GM12878 (cell line): ENCODE measurements around the gene SMIM7. TPM values are rescaled to one million over a fixed set of nuclear protein-coding genes. Genes with fewer than 3 reads are reported as not detected.

Experiments
- ATAC-seq: fragments of 200-7000 bp; cut with Tn5 transposase; 3 replicates; pipeline ENCODE4 v1.9.1; 2020; ENCODE audit warnings: mild to moderate bottlenecking, moderate library complexity
- BruUV-seq: library from RNA; stranded (reverse); fragments of 400-500 nt; replicated peaks from 2 replicates; lab custom pipeline; 2021; lab: Mats Ljungman, UMichigan
- CTCF ChIA-PET: fragments of 300-600 bp; sonication (Branson Sonifier 250); formaldehyde crosslinking; extraction: SDS; loops from one replicate; lab custom pipeline; 2021; ENCODE audit warnings: inconsistent platforms; lab: Yijun Ruan, JAX
- POLR2A ChIA-PET: fragments of 350-600 bp; formaldehyde crosslinking; extraction: SDS; loops from one replicate; lab custom pipeline; 2021; ENCODE audit warnings: inconsistent platforms; lab: Charles Lee
- RAD21 ChIA-PET: fragments of 300-600 bp; sonication (Branson Sonifier 250); formaldehyde crosslinking; loops from one replicate; lab custom pipeline; 2023; ENCODE audit warnings: antibody characterized with exemption; ENCODE audit not compliant: unreplicated experiment; lab: Charles Lee
- SMC1A ChIA-PET: fragments of 300-600 bp; sonication (Branson Sonifier 250); formaldehyde crosslinking; loops from one replicate; lab custom pipeline; 2023; ENCODE audit not compliant: unreplicated experiment, uncharacterized antibody; lab: Charles Lee
- DNase-seq: peaks from one replicate; pipeline ENCODE4 v3.0.0-alpha.2; 2011; ENCODE audit warnings: low read depth, low spot score
- FAIRE-seq: peaks from 3 replicates; lab custom pipeline; 2011; peaks lifted over from hg19 to GRCh38; lab: Jason Lieb, UNC
- H2AFZ ChIP-seq: 2 replicates; pipeline ENCODE4 v1.6.0; 2011; ENCODE audit warnings: low read depth, low read length, control low read depth; ENCODE audit not compliant: control insufficient read depth
- H3K27ac ChIP-seq: 2 replicates; pipeline ENCODE4 v1.5.1; 2011; ENCODE audit warnings: control low read depth; ENCODE audit not compliant: control insufficient read depth, insufficient read depth
- H3K27me3 ChIP-seq, 2 experiments: replicated peaks in 1 of 2; 2 replicates each; pipeline versions ENCODE4 v1.6.0 to v1.6.1; 2011; ENCODE audit warnings: low read length in 1 of 2; ENCODE audit not compliant: control insufficient read depth in 2 of 2, insufficient read depth in 2 of 2
- H3K36me3 ChIP-seq, 2 experiments: 2 replicates each; pipeline ENCODE4 v1.5.1; 2011; ENCODE audit warnings: low read length in 1 of 2; ENCODE audit not compliant: control insufficient read depth in 2 of 2, insufficient read depth in 2 of 2
- H3K4me1 ChIP-seq: 2 replicates; pipeline ENCODE4 v1.6.1; 2011; ENCODE audit warnings: mild to moderate bottlenecking, low read length, moderate library complexity, mixed read lengths; ENCODE audit not compliant: control insufficient read depth, insufficient read depth
- H3K4me2 ChIP-seq: 2 replicates; pipeline ENCODE4 v1.6.0; 2011; ENCODE audit warnings: control low read depth; ENCODE audit not compliant: control insufficient read depth, insufficient read depth
- H3K4me3 ChIP-seq: fragments of 200-600 bp; sonication (generic); 2 replicates; pipeline ENCODE4 v1.5.1; 2016
- H3K79me2 ChIP-seq: 2 replicates; pipeline ENCODE4 v1.6.0; 2011; ENCODE audit warnings: low read length; ENCODE audit not compliant: control insufficient read depth, insufficient read depth
- H3K9ac ChIP-seq: 2 replicates; pipeline ENCODE4 v1.8.0; 2011; ENCODE audit warnings: low read length, control low read depth, mixed read lengths; ENCODE audit not compliant: control insufficient read depth, insufficient read depth
- H3K9me3 ChIP-seq: replicated peaks from 3 replicates; pipeline ENCODE4 v1.5.1; 2011; ENCODE audit warnings: mild to moderate bottlenecking, low read length; ENCODE audit not compliant: control insufficient read depth, insufficient read depth
- H4K20me1 ChIP-seq: 2 replicates; pipeline ENCODE4 v1.6.0; 2011; ENCODE audit not compliant: control insufficient read depth, insufficient read depth
- BACH1 ChIP-seq: fragments of 450-650 bp; IDR thresholded peaks from 2 replicates; pipeline ENCODE4 v1.6.1; 2017; ENCODE audit warnings: mild to moderate bottlenecking, borderline replicate concordance
- BMI1 ChIP-seq: fragments of 450-650 bp; IDR thresholded peaks from 2 replicates; pipeline ENCODE4 v1.6.1; 2016; ENCODE audit warnings: mild to moderate bottlenecking, moderate library complexity, borderline replicate concordance
- CUX1 ChIP-seq: IDR thresholded peaks from 2 replicates; pipeline ENCODE4 v1.6.1; 2012; ENCODE audit warnings: improper control_type of control experiment, low read depth, low read length; ENCODE audit not compliant: insufficient replicate concordance
- PAX5 ChIP-seq: IDR thresholded peaks from 2 replicates; pipeline ENCODE4 v1.6.1; 2011; ENCODE audit warnings: low read depth, low read length, borderline replicate concordance
- TCF7 ChIP-seq: IDR thresholded peaks from 2 replicates; pipeline ENCODE4 v1.6.1; 2014; ENCODE audit warnings: antibody characterized with exemption, borderline replicate concordance
- ZNF207 ChIP-seq: fragments of 450-650 bp; IDR thresholded peaks from 2 replicates; pipeline ENCODE4 v1.6.1; 2014; ENCODE audit warnings: antibody characterized with exemption, mild to moderate bottlenecking, borderline replicate concordance
- ZNF274 ChIP-seq: IDR thresholded peaks from one replicate; pipeline ENCODE4 v1.8.0; 2011; ENCODE audit not compliant: insufficient read length, insufficient read depth
- in situ Hi-C: fragments of 300-500 bp; cut with MboI; formaldehyde crosslinking; loops from 9 replicates; pipeline ENCODE4 v1.14.3; 2018; ENCODE audit warnings: mixed read lengths
- intact Hi-C: fragments of 100-400 bp; cut with micrococcal nuclease; formaldehyde crosslinking; loops from one replicate; pipeline ENCODE4 v1.14.2; 2022; ENCODE audit not compliant: unreplicated experiment
- polyA plus RNA-seq, 11 experiments: library from polyadenylated mRNA; depleted of rRNA in 4 of 11; unstranded in 6 of 11; stranded (reverse) in 5 of 11; fragments of >200 nt; fragmentation: Nextera tagmentation in 4 of 11; fragmentation: Illumina TruSeq in 1 of 11; extraction: Ambion mirVana in 4 of 11; extraction: Trizol in 1 of 11; gene quantifications; 1 replicate in 1 of 11; 2 replicates in 10 of 11; pipeline versions ENCODE4 v1.2.1 to v1.2.3, GENCODE V29; 2011 to 2016; ENCODE audit warnings: inconsistent platforms in 2 of 11, missing spikeins in 2 of 11, low read depth in 1 of 11
- total RNA-seq, 4 experiments: library from RNA; depleted of rRNA in 3 of 4; stranded (reverse); fragments of >200 nt in 3 of 4; fragmentation: Illumina TruSeq in 1 of 4; extraction: Trizol in 1 of 4; gene quantifications; 2 replicates each; pipeline versions ENCODE4 v1.2.1 to v1.2.3, GENCODE V29; 2013 to 2021

Gene SMIM7
- total and polyA plus RNA-seq, 10 of the 15 experiments (the other 5 are each of a cell fraction or from before 2014, with no cell fraction given): 45.7 to 170 (median 70.8) TPM

GRCh38 chr19:16637535-16637934, 22.4 kb downstream of the SMIM7 start:
- in situ Hi-C loops (no loop called here), intact Hi-C loops (no loop called here)
- H3K79me2 ChIP-seq: no peaks in the 10 kb centered on the region; the same call in none of the 2 replicates
- TF ChIP-seq PAX5 (no peak), BMI1 (no peak), ZNF207 (no peak), TCF7 (no peak), ZNF274 (no peak), CUX1 (no peak), BACH1 (no peak)
- H3K9me3 ChIP-seq: no peaks in the 10 kb centered on the region
- no peak for DNase-seq
- no peaks in the 10 kb centered on the region for H4K20me1 ChIP-seq
- FAIRE-seq: no peak
- SMC1A ChIA-PET: interaction anchor here (0.5 to 0.9 kb wide), 3 partner anchors 53 to 255 kb away, joined by 3 to 4 read pairs (median 3); no protein-coding TSS in a partner anchor
- H3K4me2 ChIP-seq: no peak overlapping the region
- RAD21 ChIA-PET: no interaction called here
- CTCF ChIA-PET: no interaction called here
- BruUV-seq: no TSS peak
- POLR2A ChIA-PET: interaction anchor here (0.5 to 1.1 kb wide), 2 partner anchors 50 to 135 kb away, joined by 3 to 4 read pairs; no protein-coding TSS in a partner anchor
- no peaks in the 10 kb centered on the region for H3K27me3 ChIP-seq
- H3K27ac ChIP-seq: no peak overlapping the region
- peaks cover 4% of the 10 kb centered on the region for H3K4me1 ChIP-seq
- peaks cover 7 to 28% of the 10 kb centered on the region in 2 experiments for H3K36me3 ChIP-seq
- ATAC-seq: no peak
- no peak overlapping the region for H3K9ac ChIP-seq
- no peak overlapping the region for H3K4me3 ChIP-seq
- no peak overlapping the region for H2AFZ ChIP-seq
